ENCODE results near the gene PCGF2.
"Not testable (repeated sequence)": the region's sequence is repeated elsewhere in the genome, so short reads cannot be mapped to it uniquely, and the experiment has no call there.

Gene PCGF2

DNA sequence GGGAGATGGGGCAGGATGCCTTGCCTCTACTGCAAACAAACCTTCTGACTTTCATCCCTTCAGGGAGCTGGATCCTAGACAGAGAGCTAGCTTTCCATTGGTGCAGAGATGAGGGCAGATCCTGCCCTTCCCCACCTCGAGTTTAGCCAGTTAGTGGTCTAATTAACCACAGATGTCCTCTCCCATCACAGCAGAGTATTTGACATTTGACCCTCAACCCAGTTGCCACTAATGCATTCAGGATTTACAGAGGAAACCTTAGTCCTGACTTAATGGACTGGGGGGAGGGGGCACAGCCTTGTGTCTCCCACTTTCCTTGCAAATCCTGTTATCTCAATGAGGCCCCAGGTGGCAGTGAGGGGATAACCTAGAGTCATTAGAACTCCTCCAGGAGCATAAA, 41.0 kb upstream of the PCGF2 start:
- DNase-seq (ENCODE audit: low spot score), result no peak
- TF ChIP-seq, protein P1, sequence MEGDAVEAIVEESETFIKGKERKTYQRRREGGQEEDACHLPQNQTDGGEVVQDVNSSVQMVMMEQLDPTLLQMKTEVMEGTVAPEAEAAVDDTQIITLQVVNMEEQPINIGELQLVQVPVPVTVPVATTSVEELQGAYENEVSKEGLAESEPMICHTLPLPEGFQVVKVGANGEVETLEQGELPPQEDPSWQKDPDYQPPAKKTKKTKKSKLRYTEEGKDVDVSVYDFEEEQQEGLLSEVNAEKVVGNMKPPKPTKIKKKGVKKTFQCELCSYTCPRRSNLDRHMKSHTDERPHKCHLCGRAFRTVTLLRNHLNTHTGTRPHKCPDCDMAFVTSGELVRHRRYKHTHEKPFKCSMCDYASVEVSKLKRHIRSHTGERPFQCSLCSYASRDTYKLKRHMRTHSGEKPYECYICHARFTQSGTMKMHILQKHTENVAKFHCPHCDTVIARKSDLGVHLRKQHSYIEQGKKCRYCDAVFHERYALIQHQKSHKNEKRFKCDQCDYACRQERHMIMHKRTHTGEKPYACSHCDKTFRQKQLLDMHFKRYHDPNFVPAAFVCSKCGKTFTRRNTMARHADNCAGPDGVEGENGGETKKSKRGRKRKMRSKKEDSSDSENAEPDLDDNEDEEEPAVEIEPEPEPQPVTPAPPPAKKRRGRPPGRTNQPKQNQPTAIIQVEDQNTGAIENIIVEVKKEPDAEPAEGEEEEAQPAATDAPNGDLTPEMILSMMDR (IDR thresholded peaks at IDR 0.05; ENCODE audit: borderline replicate concordance, control extremely low read depth, extremely low read depth, insufficient read depth, missing control alignments), result no peak
- in situ Hi-C loops (cut with MboI; ENCODE audit: low sequenced_read_pairs, unreplicated experiment), result no loop called here

DNA sequence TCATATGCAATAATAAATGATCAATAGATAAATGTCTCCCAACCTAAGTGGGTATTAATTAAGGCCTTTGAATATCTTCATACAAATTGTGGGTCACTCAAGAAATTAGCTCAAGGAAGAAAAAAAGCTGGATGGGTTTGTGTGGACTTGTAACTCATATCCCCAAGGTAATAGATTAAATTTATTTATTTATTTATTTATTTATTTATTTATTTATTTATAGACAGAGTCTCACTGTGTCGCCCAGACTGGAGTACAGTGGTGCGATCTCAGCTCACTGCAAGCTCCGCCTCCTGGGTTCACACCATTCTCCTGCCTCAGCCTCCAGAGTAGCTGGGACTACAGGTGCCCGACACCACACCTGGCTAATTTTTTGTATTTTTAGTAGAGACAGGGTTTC, 39.9 kb upstream of the PCGF2 start:
- in situ Hi-C loops (cut with MboI; ENCODE audit: low sequenced_read_pairs, unreplicated experiment); DNase-seq (ENCODE audit: low spot score): not testable (repeated sequence)

DNA sequence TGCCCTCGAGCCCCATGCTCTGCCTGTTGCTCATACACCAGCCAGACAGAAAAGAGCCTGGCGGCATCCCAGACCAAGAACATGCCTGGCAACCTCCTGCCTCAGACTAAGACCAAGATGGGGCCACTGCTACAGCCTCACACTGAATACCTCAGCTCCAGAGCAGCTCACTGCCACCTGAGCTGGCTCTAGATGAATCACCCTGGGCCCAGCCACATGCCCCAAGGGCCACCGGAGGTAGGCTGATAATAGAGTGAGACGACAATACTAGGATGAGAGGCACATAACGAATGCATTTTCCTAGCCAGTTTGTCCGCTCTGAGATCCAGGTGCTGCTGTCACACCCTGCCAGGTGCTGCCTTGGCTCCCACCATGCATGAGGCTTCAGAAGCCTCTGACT, 38.2 kb upstream of the PCGF2 start:
- TF ChIP-seq, protein P1 (IDR thresholded peaks at IDR 0.05; ENCODE audit: borderline replicate concordance, control extremely low read depth, extremely low read depth, insufficient read depth, missing control alignments), result no peak
- in situ Hi-C loops (cut with MboI; ENCODE audit: low sequenced_read_pairs, unreplicated experiment), result no loop called here
- DNase-seq (ENCODE audit: low spot score), result no peak

DNA sequence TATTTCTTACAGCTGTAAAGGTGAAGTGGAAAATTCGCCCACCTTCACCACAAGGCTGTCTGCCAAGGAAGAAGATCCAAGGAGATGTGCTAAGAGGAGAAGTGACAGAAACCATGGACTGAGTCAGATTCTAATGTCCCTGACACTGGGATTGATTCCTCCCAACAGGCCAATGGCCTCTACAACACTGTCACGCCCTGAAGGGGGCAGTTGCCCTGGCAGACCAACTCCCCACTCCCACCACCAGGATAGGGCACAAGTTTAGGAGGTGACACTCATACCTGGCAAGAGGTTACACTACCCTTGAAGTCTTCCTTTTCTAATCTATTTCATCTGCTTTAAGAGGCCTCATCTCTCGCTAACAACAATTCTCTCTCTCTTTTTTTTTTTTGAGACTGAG, 35.1 kb upstream of the PCGF2 start:
- in situ Hi-C loops (cut with MboI; ENCODE audit: low sequenced_read_pairs, unreplicated experiment), result no loop called here
- no peak for DNase-seq (ENCODE audit: low spot score)
- TF ChIP-seq, protein P1 (IDR thresholded peaks at IDR 0.05; ENCODE audit: borderline replicate concordance, control extremely low read depth, extremely low read depth, insufficient read depth, missing control alignments), result no peak

DNA sequence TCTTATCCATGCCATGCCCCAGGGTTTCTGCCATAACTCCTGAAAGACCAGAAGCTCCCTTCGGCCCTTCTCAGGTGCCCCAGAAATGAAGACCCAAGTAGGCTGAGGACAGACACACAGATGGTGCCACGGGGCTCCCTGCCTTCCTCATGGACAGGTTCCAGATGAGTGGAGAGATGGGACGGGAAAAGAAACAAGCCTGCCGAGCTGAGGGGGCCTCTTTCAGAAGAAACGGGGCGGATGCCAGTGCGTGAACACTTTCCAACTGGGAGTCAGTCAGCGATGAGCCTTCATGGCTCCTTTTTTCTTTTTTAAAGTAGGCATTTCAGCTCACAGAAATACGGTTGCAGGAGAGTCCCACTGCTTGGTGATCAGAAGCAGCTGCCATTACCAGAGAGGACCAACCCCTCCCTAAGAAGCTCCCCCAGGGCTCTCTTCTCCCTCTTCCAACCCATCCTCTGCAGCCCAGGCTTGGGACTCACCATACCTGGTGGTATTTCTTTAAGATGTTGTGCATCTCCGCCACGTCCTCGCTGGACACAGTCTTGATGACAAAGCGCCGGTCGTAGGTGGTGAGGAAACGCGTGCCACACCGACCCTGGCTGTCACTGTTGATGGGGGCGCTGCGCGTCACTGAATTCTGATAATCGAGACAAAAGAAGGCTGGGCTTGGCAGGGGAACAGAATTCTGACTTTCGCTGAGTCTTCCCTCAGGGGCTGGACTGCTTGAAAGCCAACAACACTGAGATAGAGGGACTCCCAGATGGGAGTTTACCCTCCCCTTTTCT, 32.0 kb upstream of the PCGF2 start:
- TF ChIP-seq, protein P1 (IDR thresholded peaks at IDR 0.05; ENCODE audit: borderline replicate concordance, control extremely low read depth, extremely low read depth, insufficient read depth, missing control alignments), result no peak

DNA sequence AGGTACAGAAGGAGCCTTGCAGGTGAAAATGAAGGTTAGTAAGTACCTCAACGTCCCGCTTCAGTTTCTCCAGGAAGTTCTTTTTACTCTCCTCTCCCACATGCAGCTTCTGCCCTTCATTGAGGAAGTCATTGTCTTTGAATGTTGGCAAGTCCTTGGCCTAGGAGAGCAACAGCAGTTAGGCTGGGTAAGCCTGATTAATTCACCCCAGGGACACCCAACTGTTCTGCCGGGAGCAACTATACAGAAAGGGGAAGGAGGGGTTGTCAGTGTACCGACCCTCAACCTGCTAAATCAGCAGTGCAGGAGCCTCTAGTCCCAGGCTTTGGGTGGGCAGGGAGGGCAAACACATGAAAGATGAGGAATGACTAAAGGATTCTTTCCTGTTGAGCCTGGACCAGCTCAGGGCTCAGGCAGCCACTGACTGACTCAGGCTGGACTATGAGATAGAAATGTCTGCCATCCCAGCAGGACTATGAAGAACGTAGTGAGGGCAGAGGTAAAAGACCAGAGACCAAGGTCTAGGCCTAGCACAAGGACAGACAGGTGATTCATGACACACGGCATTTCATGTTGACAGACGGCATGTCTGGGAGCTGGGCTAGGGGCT, 29.6 kb upstream of the PCGF2 start:
- TF ChIP-seq, protein P1 (IDR thresholded peaks at IDR 0.05; ENCODE audit: borderline replicate concordance, control extremely low read depth, extremely low read depth, insufficient read depth, missing control alignments), result no peak
- no peak for DNase-seq (ENCODE audit: low spot score)
- in situ Hi-C loops (cut with MboI; ENCODE audit: low sequenced_read_pairs, unreplicated experiment), result no loop called here

More for the DNA sequence above, 32.0 kb upstream of the PCGF2 start:
- in situ Hi-C loops (cut with MboI; ENCODE audit: low sequenced_read_pairs, unreplicated experiment), result no loop called here
- no peak for DNase-seq (ENCODE audit: low spot score)

DNA sequence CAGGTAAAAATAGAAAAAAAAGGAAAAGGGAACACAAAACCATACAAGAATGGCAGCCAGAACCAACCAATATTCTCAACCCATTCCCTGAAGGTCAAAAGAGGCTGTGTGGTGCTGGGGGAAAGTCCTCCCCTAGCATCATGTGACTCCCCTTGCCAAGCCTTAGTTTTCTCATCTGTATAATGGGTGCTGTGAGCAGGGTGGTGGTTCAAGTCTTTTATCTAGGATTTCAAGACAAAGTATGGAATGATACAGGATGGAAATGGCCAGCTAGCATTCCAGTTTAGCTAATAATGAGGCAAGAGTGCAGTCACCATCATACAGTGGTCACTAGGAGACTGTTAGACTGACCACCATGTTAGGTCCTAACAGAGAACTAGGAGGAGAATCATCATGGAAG, 25.1 kb upstream of the PCGF2 start:
- in situ Hi-C loops (cut with MboI; ENCODE audit: low sequenced_read_pairs, unreplicated experiment), result no loop called here
- TF ChIP-seq, protein P1 (IDR thresholded peaks at IDR 0.05; ENCODE audit: borderline replicate concordance, control extremely low read depth, extremely low read depth, insufficient read depth, missing control alignments), result no peak

More for the DNA sequence above, 25.1 kb upstream of the PCGF2 start:
- DNase-seq (ENCODE audit: low spot score), result no peak

Data from GM13976 (cell line).